GM12878 (cell line): ENCODE data around the gene TMEM61. TPM values are rescaled to one million over a fixed set of nuclear protein-coding genes. Genes with fewer than 3 reads are reported as not detected.

Source experiments
- ATAC-seq: fragments of 200-7000 bp; cut with Tn5 transposase; 3 replicates; pipeline ENCODE4 v1.9.1; 2020; ENCODE audit warnings: mild to moderate bottlenecking, moderate library complexity
- BruUV-seq: library from RNA; stranded (reverse); fragments of 400-500 nt; replicated peaks from 2 replicates; lab custom pipeline; 2021; lab: Mats Ljungman, UMichigan
- CTCF ChIA-PET: fragments of 300-600 bp; sonication (Branson Sonifier 250); formaldehyde crosslinking; extraction: SDS; loops from one replicate; lab custom pipeline; 2021; ENCODE audit warnings: inconsistent platforms; lab: Yijun Ruan, JAX
- POLR2A ChIA-PET: fragments of 350-600 bp; formaldehyde crosslinking; extraction: SDS; loops from one replicate; lab custom pipeline; 2021; ENCODE audit warnings: inconsistent platforms; lab: Charles Lee
- RAD21 ChIA-PET: fragments of 300-600 bp; sonication (Branson Sonifier 250); formaldehyde crosslinking; loops from one replicate; lab custom pipeline; 2023; ENCODE audit warnings: antibody characterized with exemption; ENCODE audit not compliant: unreplicated experiment; lab: Charles Lee
- SMC1A ChIA-PET: fragments of 300-600 bp; sonication (Branson Sonifier 250); formaldehyde crosslinking; loops from one replicate; lab custom pipeline; 2023; ENCODE audit not compliant: unreplicated experiment, uncharacterized antibody; lab: Charles Lee
- DNase-seq: peaks from one replicate; pipeline ENCODE4 v3.0.0-alpha.2; 2011; ENCODE audit warnings: low read depth, low spot score
- FAIRE-seq: peaks from 3 replicates; lab custom pipeline; 2011; peaks lifted over from hg19 to GRCh38; lab: Jason Lieb, UNC
- H2AFZ ChIP-seq: 2 replicates; pipeline ENCODE4 v1.6.0; 2011; ENCODE audit warnings: low read depth, low read length, control low read depth; ENCODE audit not compliant: control insufficient read depth
- H3K27ac ChIP-seq: 2 replicates; pipeline ENCODE4 v1.5.1; 2011; ENCODE audit warnings: control low read depth; ENCODE audit not compliant: control insufficient read depth, insufficient read depth
- H3K27me3 ChIP-seq, 2 experiments: replicated peaks in 1 of 2; 2 replicates each; pipeline versions ENCODE4 v1.6.0 to v1.6.1; 2011; ENCODE audit warnings: low read length in 1 of 2; ENCODE audit not compliant: control insufficient read depth in 2 of 2, insufficient read depth in 2 of 2
- H3K36me3 ChIP-seq, 2 experiments: 2 replicates each; pipeline ENCODE4 v1.5.1; 2011; ENCODE audit warnings: low read length in 1 of 2; ENCODE audit not compliant: control insufficient read depth in 2 of 2, insufficient read depth in 2 of 2
- H3K4me1 ChIP-seq: 2 replicates; pipeline ENCODE4 v1.6.1; 2011; ENCODE audit warnings: mild to moderate bottlenecking, low read length, moderate library complexity, mixed read lengths; ENCODE audit not compliant: control insufficient read depth, insufficient read depth
- H3K4me2 ChIP-seq: 2 replicates; pipeline ENCODE4 v1.6.0; 2011; ENCODE audit warnings: control low read depth; ENCODE audit not compliant: control insufficient read depth, insufficient read depth
- H3K4me3 ChIP-seq: fragments of 200-600 bp; sonication (generic); 2 replicates; pipeline ENCODE4 v1.5.1; 2016
- H3K79me2 ChIP-seq: 2 replicates; pipeline ENCODE4 v1.6.0; 2011; ENCODE audit warnings: low read length; ENCODE audit not compliant: control insufficient read depth, insufficient read depth
- H3K9ac ChIP-seq: 2 replicates; pipeline ENCODE4 v1.8.0; 2011; ENCODE audit warnings: low read length, control low read depth, mixed read lengths; ENCODE audit not compliant: control insufficient read depth, insufficient read depth
- H3K9me3 ChIP-seq: replicated peaks from 3 replicates; pipeline ENCODE4 v1.5.1; 2011; ENCODE audit warnings: mild to moderate bottlenecking, low read length; ENCODE audit not compliant: control insufficient read depth, insufficient read depth
- H4K20me1 ChIP-seq: 2 replicates; pipeline ENCODE4 v1.6.0; 2011; ENCODE audit not compliant: control insufficient read depth, insufficient read depth
- EGR1 ChIP-seq, 2 experiments: IDR thresholded peaks; 1 replicate in 1 of 2; 2 replicates in 1 of 2; pipeline ENCODE4 v1.6.1; 2011 to 2012; ENCODE audit warnings: low read depth in 2 of 2, low read length in 2 of 2, borderline replicate concordance in 1 of 2, mild to moderate bottlenecking in 1 of 2, moderate library complexity in 1 of 2
- KAT2A ChIP-seq: conservative IDR thresholded peaks from 2 replicates; pipeline ENCODE4 v1.6.1; 2011; ENCODE audit warnings: low read depth, low read length; ENCODE audit not compliant: control insufficient read depth
- MXI1 ChIP-seq: fragments of 150-350 bp; IDR thresholded peaks from 2 replicates; pipeline ENCODE4 v1.6.1; 2011; ENCODE audit warnings: low read depth, mild to moderate bottlenecking, inconsistent platforms, low read length, improper control_type of control experiment
- MYC ChIP-seq: IDR thresholded peaks from 2 replicates; pipeline ENCODE4 v1.6.1; 2011; ENCODE audit warnings: mild to moderate bottlenecking, low read length, moderate library complexity, inconsistent platforms; ENCODE audit not compliant: insufficient read depth, insufficient replicate concordance, insufficient read length, severe bottlenecking
- NFYB ChIP-seq: IDR thresholded peaks from 2 replicates; pipeline ENCODE4 v1.6.1; 2011; ENCODE audit warnings: low read depth, mild to moderate bottlenecking, low read length, improper control_type of control experiment, moderate library complexity; ENCODE audit not compliant: insufficient read depth
- POLR2AphosphoS2 ChIP-seq: IDR thresholded peaks from 2 replicates; pipeline ENCODE4 v1.6.1; 2011; ENCODE audit warnings: low read depth, mild to moderate bottlenecking, low read length, improper control_type of control experiment, moderate library complexity
- SIN3A ChIP-seq: IDR thresholded peaks from 2 replicates; pipeline ENCODE4 v1.6.1; 2012; ENCODE audit warnings: low read depth, low read length, improper control_type of control experiment
- WRNIP1 ChIP-seq: IDR thresholded peaks from 2 replicates; pipeline ENCODE4 v1.6.1; 2011; ENCODE audit warnings: low read depth, low read length, improper control_type of control experiment, borderline replicate concordance
- ZNF274 ChIP-seq: IDR thresholded peaks from one replicate; pipeline ENCODE4 v1.8.0; 2011; ENCODE audit not compliant: insufficient read length, insufficient read depth
- ZZZ3 ChIP-seq: IDR thresholded peaks from 2 replicates; pipeline ENCODE4 v1.6.1; 2011; ENCODE audit warnings: low read depth; ENCODE audit not compliant: control insufficient read depth, insufficient read length
- WGBS: methylation state at CpG from one replicate; pipeline ENCODE4 v1.1.6; 2016; ENCODE audit warnings: low lambda C conversion rate; ENCODE audit not compliant: insufficient replicate concordance, insufficient coverage; ENCODE audit errors: missing lambda C conversion rate; 5-methylcytosine and 5-hydroxymethylcytosine counted together
- in situ Hi-C: fragments of 300-500 bp; cut with MboI; formaldehyde crosslinking; loops from 9 replicates; pipeline ENCODE4 v1.14.3; 2018; ENCODE audit warnings: mixed read lengths
- intact Hi-C: fragments of 100-400 bp; cut with micrococcal nuclease; formaldehyde crosslinking; loops from one replicate; pipeline ENCODE4 v1.14.2; 2022; ENCODE audit not compliant: unreplicated experiment
- polyA plus RNA-seq, 11 experiments: library from polyadenylated mRNA; depleted of rRNA in 4 of 11; unstranded in 6 of 11; stranded (reverse) in 5 of 11; fragments of >200 nt; fragmentation: Nextera tagmentation in 4 of 11; fragmentation: Illumina TruSeq in 1 of 11; extraction: Ambion mirVana in 4 of 11; extraction: Trizol in 1 of 11; gene quantifications; 1 replicate in 1 of 11; 2 replicates in 10 of 11; pipeline versions ENCODE4 v1.2.1 to v1.2.3, GENCODE V29; 2011 to 2016; ENCODE audit warnings: inconsistent platforms in 2 of 11, missing spikeins in 2 of 11, low read depth in 1 of 11
- total RNA-seq, 4 experiments: library from RNA; depleted of rRNA in 3 of 4; stranded (reverse); fragments of >200 nt in 3 of 4; fragmentation: Illumina TruSeq in 1 of 4; extraction: Trizol in 1 of 4; gene quantifications; 2 replicates each; pipeline versions ENCODE4 v1.2.1 to v1.2.3, GENCODE V29; 2013 to 2021
- TF ChIP-seq, protein P1 (sequence below): fragments of 450-650 bp; IDR thresholded peaks from 2 replicates; pipeline ENCODE4 v1.6.1; 2017; ENCODE audit warnings: low read depth, mild to moderate bottlenecking, moderate library complexity

TMEM61 gene
- total and polyA plus RNA-seq, 10 of the 15 experiments (the other 5 are each of a cell fraction or from before 2014, with no cell fraction given): not detected

DNA sequence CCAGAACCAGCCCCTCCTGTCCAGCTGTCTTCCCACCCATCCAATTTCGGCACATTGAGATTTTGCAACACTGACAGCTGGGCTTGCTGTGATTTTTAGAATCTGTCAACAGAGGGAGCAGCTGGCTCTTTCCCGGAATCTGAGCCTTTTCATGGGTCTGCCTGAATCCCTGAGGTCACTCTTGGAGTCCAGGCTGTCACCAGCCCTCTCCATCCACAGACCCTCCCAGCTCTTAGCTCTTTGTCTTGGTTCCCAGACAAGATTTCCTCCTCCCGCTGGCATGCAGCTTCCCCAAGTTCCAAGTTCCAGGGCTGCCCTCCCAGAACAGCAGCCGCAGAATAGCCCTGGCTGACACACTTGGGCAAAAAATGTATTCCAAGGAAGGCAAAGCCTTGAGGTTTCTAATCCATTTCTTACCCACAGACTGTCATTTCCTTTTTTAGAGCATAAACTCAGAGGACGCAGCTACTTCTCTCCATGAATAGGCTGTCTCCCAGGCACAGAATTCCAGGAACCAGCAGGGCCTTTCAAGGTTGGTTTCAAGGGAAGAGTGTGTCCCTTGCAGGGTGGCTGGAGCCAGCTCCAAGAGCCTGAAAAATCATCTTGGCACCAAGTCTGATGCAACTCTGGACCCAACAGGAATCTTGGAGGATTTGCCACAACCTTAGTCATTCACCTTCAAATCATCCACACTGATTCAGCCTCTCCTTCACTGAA is 7.1 kb upstream of the TMEM61 start (continued):
- no peak for TF ChIP-seq KAT2A

DNA sequence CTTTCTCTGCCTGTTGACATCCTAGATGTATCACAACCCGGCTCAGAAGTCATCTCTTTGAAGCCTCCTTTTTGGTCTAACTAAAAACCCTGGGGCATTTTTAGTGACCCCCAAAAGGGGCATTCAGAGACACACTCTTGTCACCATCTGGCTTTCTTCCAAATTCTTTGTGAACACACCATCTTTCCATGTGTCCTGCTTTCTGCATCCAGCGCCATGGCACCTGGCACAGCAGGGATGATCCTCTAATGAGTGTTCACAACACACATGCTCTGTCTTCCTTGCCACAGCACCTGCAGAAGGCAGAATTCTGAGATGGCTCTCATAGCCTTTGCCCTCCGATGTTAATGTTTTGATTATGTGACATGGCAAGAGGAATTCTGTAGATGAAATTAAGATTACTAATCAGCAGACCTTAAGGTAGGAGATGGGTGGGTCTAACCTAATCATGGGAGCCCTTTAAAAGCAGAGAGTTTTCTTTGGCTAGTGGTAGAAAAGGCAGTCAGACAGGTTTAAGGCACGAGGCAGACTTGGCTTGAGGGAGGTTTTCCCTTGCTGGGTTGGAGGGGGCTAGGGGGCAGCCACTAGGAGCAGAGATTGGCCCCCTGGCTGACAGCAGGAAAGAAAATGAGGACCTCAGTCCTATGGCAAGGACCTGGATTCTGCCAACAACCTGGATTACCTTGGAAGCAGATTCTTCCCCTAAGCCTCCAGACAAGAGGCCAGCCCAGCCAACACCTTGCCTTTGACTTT is 4.9 kb upstream of the TMEM61 start:
- H2AFZ ChIP-seq: no peak overlapping the region
- DNase-seq (no peak), ATAC-seq (no peak), FAIRE-seq (no peak)
- POLR2A ChIA-PET: no interaction called here
- H3K79me2 ChIP-seq: no peaks in the 10 kb centered on the region
- no peak for TF ChIP-seq MXI1
- CTCF ChIA-PET: interaction anchor here (1.3 kb wide), 2 partner anchors 13 to 21 kb away, joined by 3 read pairs; no protein-coding TSS in a partner anchor
- intact Hi-C loops: no loop called here
- H3K4me2 ChIP-seq: no peak overlapping the region
- no peaks in the 10 kb centered on the region for H4K20me1 ChIP-seq
- H3K9me3 ChIP-seq: no peaks in the 10 kb centered on the region; the same call in 2 of the 3 replicates
- H3K4me3 ChIP-seq: no peak overlapping the region
- SMC1A ChIA-PET: no interaction called here
- BruUV-seq: no TSS peak
- 33% methylated on average over 4 of the region's 4 CpGs for WGBS
- no peaks in the 10 kb centered on the region for H3K36me3 ChIP-seq
- in situ Hi-C loops: no loop called here
- H3K27me3 ChIP-seq: peaks cover 0 to 7% of the 10 kb centered on the region in 2 experiments; a peak in 2 of 4 replicates
- RAD21 ChIA-PET: no interaction called here
- H3K9ac ChIP-seq: no peak overlapping the region
- no peak overlapping the region for H3K27ac ChIP-seq
- H3K4me1 ChIP-seq: peaks cover 9% of the 10 kb centered on the region

DNA sequence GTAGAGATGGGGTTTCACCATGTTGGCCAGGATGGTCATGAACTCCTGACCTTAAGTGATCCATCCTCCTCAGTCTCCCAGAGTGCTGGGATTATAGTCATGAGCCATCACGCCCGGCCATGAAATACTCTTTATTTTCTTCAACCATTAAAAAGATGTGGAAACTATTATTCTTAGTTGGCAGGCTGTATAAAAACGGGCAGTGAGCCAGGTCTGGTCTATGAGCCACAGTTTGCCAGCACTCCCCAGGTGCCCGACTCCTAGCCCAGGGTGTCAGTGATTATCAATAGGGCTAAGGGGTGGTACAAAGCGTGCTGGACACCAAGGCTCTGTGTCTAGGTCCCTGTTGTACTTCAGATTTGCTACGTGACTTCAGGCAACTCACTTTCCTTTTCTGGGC is 3.7 kb upstream of the TMEM61 start:
- ChIA-PET CTCF (interaction anchor here (1.3 kb wide), 2 partner anchors 14 to 20 kb away, joined by 3 read pairs; no protein-coding TSS in a partner anchor), SMC1A (interaction anchor here (0.8 kb wide), 1 partner anchor 26 kb away, joined by 3 read pairs; no protein-coding TSS in a partner anchor), POLR2A (interaction anchor here (0.8 kb wide), 1 partner anchor 10 kb away, joined by 4 read pairs; no protein-coding TSS in a partner anchor), RAD21 (no interaction called here)
- H3K4me1 ChIP-seq: no peaks in the 10 kb centered on the region
- no peaks in the 10 kb centered on the region for H3K79me2 ChIP-seq
- H3K4me3 ChIP-seq: no peak overlapping the region
- DNase-seq: no peak
- intact Hi-C loops: no loop called here
- no peak for ATAC-seq
- no peaks in the 10 kb centered on the region for H4K20me1 ChIP-seq
- no peak overlapping the region for H3K27ac ChIP-seq
- FAIRE-seq: no peak
- TF ChIP-seq POLR2AphosphoS2: no peak
- no peak for TF ChIP-seq ZZZ3
- no peak for TF ChIP-seq ZNF274
- no peak for TF ChIP-seq EGR1 (IDR thresholded peaks at IDR 0.05; ENCODE audit: borderline replicate concordance in 1 of 2, low read depth in 2 of 2, low read length in 2 of 2)
- no peak for TF ChIP-seq SIN3A
- no peak for TF ChIP-seq WRNIP1
- TF ChIP-seq NFYB: no peak
- TF ChIP-seq, protein P1, sequence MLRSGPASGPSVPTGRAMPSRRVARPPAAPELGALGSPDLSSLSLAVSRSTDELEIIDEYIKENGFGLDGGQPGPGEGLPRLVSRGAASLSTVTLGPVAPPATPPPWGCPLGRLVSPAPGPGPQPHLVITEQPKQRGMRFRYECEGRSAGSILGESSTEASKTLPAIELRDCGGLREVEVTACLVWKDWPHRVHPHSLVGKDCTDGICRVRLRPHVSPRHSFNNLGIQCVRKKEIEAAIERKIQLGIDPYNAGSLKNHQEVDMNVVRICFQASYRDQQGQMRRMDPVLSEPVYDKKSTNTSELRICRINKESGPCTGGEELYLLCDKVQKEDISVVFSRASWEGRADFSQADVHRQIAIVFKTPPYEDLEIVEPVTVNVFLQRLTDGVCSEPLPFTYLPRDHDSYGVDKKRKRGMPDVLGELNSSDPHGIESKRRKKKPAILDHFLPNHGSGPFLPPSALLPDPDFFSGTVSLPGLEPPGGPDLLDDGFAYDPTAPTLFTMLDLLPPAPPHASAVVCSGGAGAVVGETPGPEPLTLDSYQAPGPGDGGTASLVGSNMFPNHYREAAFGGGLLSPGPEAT: no peak
- TF ChIP-seq MYC: no peak
- 48% methylated on average over 6 of the region's 6 CpGs for WGBS
- no peaks in the 10 kb centered on the region for H3K36me3 ChIP-seq
- no peaks in the 10 kb centered on the region for H3K9me3 ChIP-seq
- no peak overlapping the region for H3K9ac ChIP-seq
- in situ Hi-C loops: no loop called here
- no peak overlapping the region for H3K4me2 ChIP-seq
- peaks cover 0 to 7% of the 10 kb centered on the region in 2 experiments; a peak in 2 of 4 replicates for H3K27me3 ChIP-seq
- no peak overlapping the region for H2AFZ ChIP-seq
- BruUV-seq: no TSS peak
